HG03175 (cell line): ENCODE data around the gene KLK14.

Source experiments
- ATAC-seq: cut with Tn5 transposase; IDR thresholded peaks from one replicate; pipeline ENCODE4 v1.9.1; 2021; ENCODE audit warnings: mild to moderate bottlenecking, moderate library complexity; ENCODE audit not compliant: unreplicated experiment

Gene KLK14

GRCh38 chr19:51055866-51056265, 26.8 kb downstream of the KLK14 start:
- ATAC-seq, result no peak

- no peak for ATAC-seq
These were observed 35.7 kb downstream of the KLK14 start for GRCh38 chr19:51047031-51047335.

- no peak for ATAC-seq
These were observed 38.4 kb downstream of the KLK14 start for GRCh38 chr19:51044327-51044726.

- no peak for ATAC-seq
These were observed 39.2 kb downstream of the KLK14 start for GRCh38 chr19:51043497-51043896.

- no peak for ATAC-seq
These were observed 42.5 kb downstream of the KLK14 start for GRCh38 chr19:51040151-51040550.

- ATAC-seq, result no peak
These were observed 46.2 kb downstream of the KLK14 start for GRCh38 chr19:51036519-51036918.

GRCh38 chr19:51034704-51035103, 48.0 kb downstream of the KLK14 start, which contains the start of gene KLK12:
KLK12 (minus strand) TSS chr19:51035002; CDS start chr19:51034621, 381 bp downstream.
- ATAC-seq, result no peak

- no peak for ATAC-seq
These were observed 50.8 kb downstream of the KLK14 start for GRCh38 chr19:51031880-51032225.

- no peak for ATAC-seq
These were observed 51.3 kb downstream of the KLK14 start for GRCh38 chr19:51031220-51031879.

- ATAC-seq, result no peak
These were observed 52.1 kb downstream of the KLK14 start for GRCh38 chr19:51030631-51031030.

- ATAC-seq, result no peak
These were observed 53.0 kb downstream of the KLK14 start for GRCh38 chr19:51029718-51030117.
